HEK293 (cell line): ENCODE measurements around the gene MAGOHB.

ENCODE experiments used
- CTCF ChIA-PET: fragments of 350-600 bp; formaldehyde crosslinking; extraction: SDS; loops from one replicate; lab custom pipeline; 2021; ENCODE audit warnings: antibody characterized with exemption; lab: Yijun Ruan, JAX
- POLR2A ChIA-PET: fragments of 300-600 bp; formaldehyde crosslinking; extraction: SDS; loops from one replicate; lab custom pipeline; 2020; ENCODE audit warnings: antibody characterized with exemption, inconsistent platforms; lab: Yijun Ruan, JAX
- H3K27ac ChIP-seq: fragments of 200-500 bp; sonication (Bioruptor generic); 2 replicates; pipeline ENCODE4 v1.5.1; 2014; ENCODE audit warnings: low read depth, low read length, control low read depth, inconsistent platforms; ENCODE audit errors: extremely low read depth
- H3K36me3 ChIP-seq, 2 experiments: fragments of 200-500 bp in 1 of 2; sonication (Bioruptor generic) in 1 of 2; 1 replicate in 1 of 2; 2 replicates in 1 of 2; pipeline ENCODE4 v1.5.1; 2014 to 2017; ENCODE audit warnings: inconsistent platforms in 2 of 2, low read length in 2 of 2; ENCODE audit not compliant: control insufficient read depth in 2 of 2, insufficient read depth in 1 of 2
- H3K4me1 ChIP-seq: fragments of 200-500 bp; sonication (Bioruptor generic); 2 replicates; pipeline ENCODE4 v1.5.1; 2014; ENCODE audit warnings: mild to moderate bottlenecking, low read length, inconsistent platforms; ENCODE audit not compliant: control insufficient read depth, insufficient read depth
- H3K4me3 ChIP-seq: 2 replicates; pipeline ENCODE4 v1.5.1; 2011; ENCODE audit warnings: low read depth, mild to moderate bottlenecking, control low read depth, low read length, moderate library complexity
- H3K9me3 ChIP-seq: fragments of 200-500 bp; sonication (Bioruptor generic); 2 replicates; pipeline ENCODE4 v1.5.1; 2014; ENCODE audit warnings: low read depth, low read length, inconsistent platforms; ENCODE audit not compliant: control insufficient read depth, insufficient read depth
- BCL11A ChIP-seq: fragments of 450-650 bp; formaldehyde crosslinking; IDR thresholded peaks from 2 replicates; pipeline ENCODE4 v1.5.1; 2016; ENCODE audit warnings: low read depth, missing biosample characterization, missing genetic modification characterization
- KLF7 ChIP-seq: fragments of 450-650 bp; formaldehyde crosslinking; IDR thresholded peaks from 2 replicates; pipeline ENCODE4 v1.5.1; 2016; ENCODE audit warnings: missing biosample characterization, missing genetic modification characterization, borderline replicate concordance
- OVOL3 ChIP-seq: fragments of 450-650 bp; formaldehyde crosslinking; IDR thresholded peaks from 2 replicates; pipeline ENCODE4 v1.5.1; 2016; ENCODE audit warnings: missing biosample characterization, missing genetic modification characterization
- TRIM28 ChIP-seq: IDR thresholded peaks from 2 replicates; pipeline ENCODE4 v1.6.1; 2011; ENCODE audit warnings: low read length, control low read depth, borderline replicate concordance
- WT1 ChIP-seq: fragments of 450-650 bp; formaldehyde crosslinking; IDR thresholded peaks from 2 replicates; pipeline ENCODE4 v1.5.1; 2016; ENCODE audit warnings: missing biosample characterization, missing genetic modification characterization
- ZBTB20 ChIP-seq: fragments of 450-650 bp; formaldehyde crosslinking; IDR thresholded peaks from 2 replicates; pipeline ENCODE4 v1.5.1; 2016; ENCODE audit warnings: missing biosample characterization, missing genetic modification characterization
- ZBTB8A ChIP-seq: fragments of 450-650 bp; formaldehyde crosslinking; IDR thresholded peaks from 2 replicates; pipeline ENCODE4 v1.5.1; 2016; ENCODE audit warnings: missing biosample characterization, missing genetic modification characterization
- ZFP69B ChIP-seq: fragments of 450-650 bp; formaldehyde crosslinking; IDR thresholded peaks from 2 replicates; pipeline ENCODE4 v1.5.1; 2016; ENCODE audit warnings: missing biosample characterization, missing genetic modification characterization
- ZNF121 ChIP-seq: fragments of 450-650 bp; formaldehyde crosslinking; IDR thresholded peaks from 2 replicates; pipeline ENCODE4 v1.5.1; 2016; ENCODE audit warnings: missing biosample characterization, missing genetic modification characterization
- ZNF132 ChIP-seq: fragments of 450-650 bp; formaldehyde crosslinking; IDR thresholded peaks from 2 replicates; pipeline ENCODE4 v1.5.1; 2017; ENCODE audit warnings: missing biosample characterization, missing genetic modification characterization, borderline replicate concordance
- ZNF157 ChIP-seq: fragments of 450-650 bp; formaldehyde crosslinking; IDR thresholded peaks from 2 replicates; pipeline ENCODE4 v1.5.1; 2016; ENCODE audit warnings: missing biosample characterization, missing genetic modification characterization
- ZNF23 ChIP-seq: fragments of 450-650 bp; formaldehyde crosslinking; IDR thresholded peaks from 2 replicates; pipeline ENCODE4 v1.5.1; 2016; ENCODE audit warnings: missing biosample characterization, missing genetic modification characterization, borderline replicate concordance
- ZNF335 ChIP-seq: fragments of 450-650 bp; formaldehyde crosslinking; conservative IDR thresholded peaks from 2 replicates; pipeline ENCODE4 v1.5.1; 2016; ENCODE audit warnings: missing biosample characterization, missing genetic modification characterization
- ZNF558 ChIP-seq: fragments of 450-650 bp; formaldehyde crosslinking; IDR thresholded peaks from 2 replicates; pipeline ENCODE4 v1.5.1; 2016; ENCODE audit warnings: missing biosample characterization, missing genetic modification characterization
- ZNF561 ChIP-seq: fragments of 450-650 bp; IDR thresholded peaks from 2 replicates; pipeline ENCODE4 v1.5.1; 2018; ENCODE audit warnings: missing biosample characterization, missing genetic modification characterization, borderline replicate concordance
- ZNF670 ChIP-seq: fragments of 450-650 bp; formaldehyde crosslinking; IDR thresholded peaks from 2 replicates; pipeline ENCODE4 v1.5.1; 2016; ENCODE audit warnings: missing biosample characterization, missing genetic modification characterization, low read depth
- ZNF747 ChIP-seq: fragments of 450-650 bp; formaldehyde crosslinking; IDR thresholded peaks from 2 replicates; pipeline ENCODE4 v1.5.1; 2016; ENCODE audit warnings: missing biosample characterization, missing genetic modification characterization
- ZNF843 ChIP-seq: fragments of 450-650 bp; formaldehyde crosslinking; IDR thresholded peaks from 2 replicates; pipeline ENCODE4 v1.5.1; 2016; ENCODE audit warnings: missing biosample characterization, missing genetic modification characterization
- TF ChIP-seq, protein P1 (sequence below): fragments of 450-650 bp; formaldehyde crosslinking; IDR thresholded peaks from 2 replicates; pipeline ENCODE4 v1.5.1; 2016; ENCODE audit warnings: missing biosample characterization, missing genetic modification characterization
- TF ChIP-seq, protein P2 (sequence below): fragments of 450-650 bp; formaldehyde crosslinking; IDR thresholded peaks from 2 replicates; pipeline ENCODE4 v1.5.1; 2016; ENCODE audit warnings: missing biosample characterization, missing genetic modification characterization
- TF ChIP-seq, protein P3 (sequence below): fragments of 450-650 bp; formaldehyde crosslinking; IDR thresholded peaks from 2 replicates; pipeline ENCODE4 v1.5.1; 2017; ENCODE audit warnings: missing biosample characterization, mild to moderate bottlenecking, missing genetic modification characterization, moderate library complexity
- TF ChIP-seq, protein P4 (sequence below): fragments of 450-650 bp; formaldehyde crosslinking; IDR thresholded peaks from 2 replicates; pipeline ENCODE4 v1.5.1; 2016; ENCODE audit warnings: missing biosample characterization, missing genetic modification characterization
- TF ChIP-seq, protein P5 (sequence below): fragments of 450-650 bp; formaldehyde crosslinking; IDR thresholded peaks from 2 replicates; pipeline ENCODE4 v1.5.1; 2016; ENCODE audit warnings: missing biosample characterization, missing genetic modification characterization

The MAGOHB gene

DNA sequence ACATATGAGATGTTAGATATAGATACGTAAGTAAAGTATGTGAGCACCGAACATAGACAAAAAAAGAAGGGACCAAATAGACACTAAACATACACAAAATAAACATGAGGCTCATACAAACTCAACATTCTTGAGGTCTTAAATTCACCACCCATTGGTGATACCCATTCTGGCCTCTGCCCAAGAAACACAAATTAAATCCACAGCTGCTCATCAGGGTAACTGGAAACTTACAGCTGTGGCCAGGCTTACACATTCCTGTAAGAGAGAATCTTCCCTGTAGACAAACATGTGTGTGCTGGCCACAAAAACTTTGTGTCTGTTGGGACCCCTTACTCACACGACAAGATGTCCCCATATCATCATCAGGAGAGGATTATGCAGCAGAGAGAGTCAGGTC, 22.4 kb downstream of the MAGOHB start (continued):
- TF ChIP-seq WT1 (no peak), ZNF747 (tag by site-specific recombination) (no peak), OVOL3 (no peak)

DNA sequence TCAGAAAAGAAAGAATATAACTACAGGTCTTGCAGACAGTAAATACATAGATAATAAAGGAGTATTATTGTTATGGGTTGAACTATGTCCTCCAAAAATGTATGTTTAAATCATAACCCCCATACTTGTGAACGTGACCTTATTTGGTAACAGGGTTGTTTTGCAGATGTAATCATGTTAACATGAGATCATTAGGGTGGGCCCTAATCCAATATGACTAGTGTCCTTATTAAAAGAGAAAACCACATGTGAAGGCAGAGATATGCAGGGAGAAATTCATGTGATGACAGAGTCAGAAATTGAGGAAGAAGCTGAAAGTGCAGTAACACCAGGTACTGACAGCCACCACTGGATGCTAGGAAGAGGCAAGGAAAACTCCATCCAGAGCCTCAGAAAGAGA, 29.0 kb downstream of the MAGOHB start:
- Histone ChIP-seq H3K4me3 (no peak overlapping the region), H3K9me3 (no peaks in the 10 kb centered on the region), H3K4me1 (no peaks in the 10 kb centered on the region), H3K36me3 (peaks cover 12 to 13% of the 10 kb centered on the region in 2 experiments; a peak in 2 of 3 replicates), H3K27ac (no peak overlapping the region)
- TF ChIP-seq ZNF843 (no peak), TRIM28 (no peak), ZBTB8A (no peak), ZNF747 (tag by site-specific recombination) (no peak), ZFP69B (tag by site-specific recombination) (no peak)
- TF ChIP-seq, protein P1, sequence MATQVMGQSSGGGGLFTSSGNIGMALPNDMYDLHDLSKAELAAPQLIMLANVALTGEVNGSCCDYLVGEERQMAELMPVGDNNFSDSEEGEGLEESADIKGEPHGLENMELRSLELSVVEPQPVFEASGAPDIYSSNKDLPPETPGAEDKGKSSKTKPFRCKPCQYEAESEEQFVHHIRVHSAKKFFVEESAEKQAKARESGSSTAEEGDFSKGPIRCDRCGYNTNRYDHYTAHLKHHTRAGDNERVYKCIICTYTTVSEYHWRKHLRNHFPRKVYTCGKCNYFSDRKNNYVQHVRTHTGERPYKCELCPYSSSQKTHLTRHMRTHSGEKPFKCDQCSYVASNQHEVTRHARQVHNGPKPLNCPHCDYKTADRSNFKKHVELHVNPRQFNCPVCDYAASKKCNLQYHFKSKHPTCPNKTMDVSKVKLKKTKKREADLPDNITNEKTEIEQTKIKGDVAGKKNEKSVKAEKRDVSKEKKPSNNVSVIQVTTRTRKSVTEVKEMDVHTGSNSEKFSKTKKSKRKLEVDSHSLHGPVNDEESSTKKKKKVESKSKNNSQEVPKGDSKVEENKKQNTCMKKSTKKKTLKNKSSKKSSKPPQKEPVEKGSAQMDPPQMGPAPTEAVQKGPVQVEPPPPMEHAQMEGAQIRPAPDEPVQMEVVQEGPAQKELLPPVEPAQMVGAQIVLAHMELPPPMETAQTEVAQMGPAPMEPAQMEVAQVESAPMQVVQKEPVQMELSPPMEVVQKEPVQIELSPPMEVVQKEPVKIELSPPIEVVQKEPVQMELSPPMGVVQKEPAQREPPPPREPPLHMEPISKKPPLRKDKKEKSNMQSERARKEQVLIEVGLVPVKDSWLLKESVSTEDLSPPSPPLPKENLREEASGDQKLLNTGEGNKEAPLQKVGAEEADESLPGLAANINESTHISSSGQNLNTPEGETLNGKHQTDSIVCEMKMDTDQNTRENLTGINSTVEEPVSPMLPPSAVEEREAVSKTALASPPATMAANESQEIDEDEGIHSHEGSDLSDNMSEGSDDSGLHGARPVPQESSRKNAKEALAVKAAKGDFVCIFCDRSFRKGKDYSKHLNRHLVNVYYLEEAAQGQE, result no peak
- TF ChIP-seq, protein P2, sequence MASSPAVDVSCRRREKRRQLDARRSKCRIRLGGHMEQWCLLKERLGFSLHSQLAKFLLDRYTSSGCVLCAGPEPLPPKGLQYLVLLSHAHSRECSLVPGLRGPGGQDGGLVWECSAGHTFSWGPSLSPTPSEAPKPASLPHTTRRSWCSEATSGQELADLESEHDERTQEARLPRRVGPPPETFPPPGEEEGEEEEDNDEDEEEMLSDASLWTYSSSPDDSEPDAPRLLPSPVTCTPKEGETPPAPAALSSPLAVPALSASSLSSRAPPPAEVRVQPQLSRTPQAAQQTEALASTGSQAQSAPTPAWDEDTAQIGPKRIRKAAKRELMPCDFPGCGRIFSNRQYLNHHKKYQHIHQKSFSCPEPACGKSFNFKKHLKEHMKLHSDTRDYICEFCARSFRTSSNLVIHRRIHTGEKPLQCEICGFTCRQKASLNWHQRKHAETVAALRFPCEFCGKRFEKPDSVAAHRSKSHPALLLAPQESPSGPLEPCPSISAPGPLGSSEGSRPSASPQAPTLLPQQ, result peak; percentile 63
- TF ChIP-seq, protein P3, sequence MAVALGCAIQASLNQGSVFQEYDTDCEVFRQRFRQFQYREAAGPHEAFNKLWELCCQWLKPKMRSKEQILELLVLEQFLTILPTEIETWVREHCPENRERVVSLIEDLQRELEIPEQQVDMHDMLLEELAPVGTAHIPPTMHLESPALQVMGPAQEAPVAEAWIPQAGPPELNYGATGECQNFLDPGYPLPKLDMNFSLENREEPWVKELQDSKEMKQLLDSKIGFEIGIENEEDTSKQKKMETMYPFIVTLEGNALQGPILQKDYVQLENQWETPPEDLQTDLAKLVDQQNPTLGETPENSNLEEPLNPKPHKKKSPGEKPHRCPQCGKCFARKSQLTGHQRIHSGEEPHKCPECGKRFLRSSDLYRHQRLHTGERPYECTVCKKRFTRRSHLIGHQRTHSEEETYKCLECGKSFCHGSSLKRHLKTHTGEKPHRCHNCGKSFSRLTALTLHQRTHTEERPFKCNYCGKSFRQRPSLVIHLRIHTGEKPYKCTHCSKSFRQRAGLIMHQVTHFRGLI (tag by site-specific recombination), result no peak
- TF ChIP-seq, protein P4, sequence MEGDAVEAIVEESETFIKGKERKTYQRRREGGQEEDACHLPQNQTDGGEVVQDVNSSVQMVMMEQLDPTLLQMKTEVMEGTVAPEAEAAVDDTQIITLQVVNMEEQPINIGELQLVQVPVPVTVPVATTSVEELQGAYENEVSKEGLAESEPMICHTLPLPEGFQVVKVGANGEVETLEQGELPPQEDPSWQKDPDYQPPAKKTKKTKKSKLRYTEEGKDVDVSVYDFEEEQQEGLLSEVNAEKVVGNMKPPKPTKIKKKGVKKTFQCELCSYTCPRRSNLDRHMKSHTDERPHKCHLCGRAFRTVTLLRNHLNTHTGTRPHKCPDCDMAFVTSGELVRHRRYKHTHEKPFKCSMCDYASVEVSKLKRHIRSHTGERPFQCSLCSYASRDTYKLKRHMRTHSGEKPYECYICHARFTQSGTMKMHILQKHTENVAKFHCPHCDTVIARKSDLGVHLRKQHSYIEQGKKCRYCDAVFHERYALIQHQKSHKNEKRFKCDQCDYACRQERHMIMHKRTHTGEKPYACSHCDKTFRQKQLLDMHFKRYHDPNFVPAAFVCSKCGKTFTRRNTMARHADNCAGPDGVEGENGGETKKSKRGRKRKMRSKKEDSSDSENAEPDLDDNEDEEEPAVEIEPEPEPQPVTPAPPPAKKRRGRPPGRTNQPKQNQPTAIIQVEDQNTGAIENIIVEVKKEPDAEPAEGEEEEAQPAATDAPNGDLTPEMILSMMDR (tag by site-specific recombination), result no peak
- ChIA-PET POLR2A (no interaction called here), CTCF (no interaction called here)

DNA sequence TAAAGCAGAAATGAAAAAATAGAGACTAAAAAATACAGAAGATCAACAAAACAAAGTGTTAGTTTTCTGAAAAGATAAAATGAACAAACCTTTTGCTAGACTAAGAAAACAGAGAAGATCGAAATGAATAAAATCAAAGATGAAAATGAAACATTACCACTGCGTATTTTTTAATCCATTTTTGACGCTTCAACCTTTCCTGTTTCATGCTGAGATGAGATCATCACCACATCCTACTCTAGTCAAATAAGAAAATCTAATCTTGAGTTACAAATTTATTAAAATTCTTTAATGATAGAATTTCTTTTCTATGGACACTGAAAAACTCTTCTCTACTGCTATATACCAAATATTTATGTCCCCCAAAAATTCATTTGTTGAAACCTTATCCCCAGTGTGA, 30.7 kb downstream of the MAGOHB start:
- CTCF ChIA-PET, result interaction anchor here (1.6 kb wide), 1 partner anchor 25 kb away, joined by 3 read pairs; no protein-coding TSS in a partner anchor
- POLR2A ChIA-PET, result no interaction called here
- Histone ChIP-seq H3K4me1 (no peaks in the 10 kb centered on the region), H3K27ac (no peak overlapping the region), H3K4me3 (no peak overlapping the region), H3K36me3 (peaks cover 4 to 12% of the 10 kb centered on the region in 2 experiments; a peak in 2 of 3 replicates), H3K9me3 (no peaks in the 10 kb centered on the region)
- TF ChIP-seq ZNF121 (tag by site-specific recombination) (no peak), ZNF670 (no peak), ZNF23 (tag by site-specific recombination) (no peak), ZBTB20 (tag by site-specific recombination) (no peak), ZNF558 (tag by site-specific recombination) (no peak), ZNF335 (tag by site-specific recombination) (no peak), KLF7 (tag by site-specific recombination) (no peak), ZNF157 (tag by site-specific recombination) (no peak), ZNF132 (tag by site-specific recombination) (no peak), BCL11A (tag by site-specific recombination) (no peak), ZNF561 (no peak)
- TF ChIP-seq, protein P5, sequence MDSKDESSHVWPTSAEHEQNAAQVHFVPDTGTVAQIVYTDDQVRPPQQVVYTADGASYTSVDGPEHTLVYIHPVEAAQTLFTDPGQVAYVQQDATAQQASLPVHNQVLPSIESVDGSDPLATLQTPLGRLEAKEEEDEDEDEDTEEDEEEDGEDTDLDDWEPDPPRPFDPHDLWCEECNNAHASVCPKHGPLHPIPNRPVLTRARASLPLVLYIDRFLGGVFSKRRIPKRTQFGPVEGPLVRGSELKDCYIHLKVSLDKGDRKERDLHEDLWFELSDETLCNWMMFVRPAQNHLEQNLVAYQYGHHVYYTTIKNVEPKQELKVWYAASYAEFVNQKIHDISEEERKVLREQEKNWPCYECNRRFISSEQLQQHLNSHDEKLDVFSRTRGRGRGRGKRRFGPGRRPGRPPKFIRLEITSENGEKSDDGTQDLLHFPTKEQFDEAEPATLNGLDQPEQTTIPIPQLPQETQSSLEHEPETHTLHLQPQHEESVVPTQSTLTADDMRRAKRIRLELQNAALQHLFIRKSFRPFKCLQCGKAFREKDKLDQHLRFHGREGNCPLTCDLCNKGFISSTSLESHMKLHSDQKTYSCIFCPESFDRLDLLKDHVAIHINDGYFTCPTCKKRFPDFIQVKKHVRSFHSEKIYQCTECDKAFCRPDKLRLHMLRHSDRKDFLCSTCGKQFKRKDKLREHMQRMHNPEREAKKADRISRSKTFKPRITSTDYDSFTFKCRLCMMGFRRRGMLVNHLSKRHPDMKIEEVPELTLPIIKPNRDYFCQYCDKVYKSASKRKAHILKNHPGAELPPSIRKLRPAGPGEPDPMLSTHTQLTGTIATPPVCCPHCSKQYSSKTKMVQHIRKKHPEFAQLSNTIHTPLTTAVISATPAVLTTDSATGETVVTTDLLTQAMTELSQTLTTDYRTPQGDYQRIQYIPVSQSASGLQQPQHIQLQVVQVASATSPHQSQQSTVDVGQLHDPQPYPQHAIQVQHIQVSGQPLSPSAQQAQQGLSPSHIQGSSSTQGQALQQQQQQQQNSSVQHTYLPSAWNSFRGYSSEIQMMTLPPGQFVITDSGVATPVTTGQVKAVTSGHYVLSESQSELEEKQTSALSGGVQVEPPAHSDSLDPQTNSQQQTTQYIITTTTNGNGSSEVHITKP (tag by site-specific recombination), result no peak
